Neural cell (in vitro differentiated cells): ENCODE data around the gene S100A12. TPM values are rescaled to one million over a fixed set of nuclear protein-coding genes. Genes with fewer than 3 reads are reported as not detected.

Source experiments
- H2AFZ ChIP-seq: fragments of 200-600, 300-800 bp; sonication (generic), shearing (Covaris generic); 2 replicates; pipeline ENCODE4 v1.6.0; 2014; ENCODE audit warnings: low read depth, mild to moderate bottlenecking, antibody characterized with exemption, low read length, moderate library complexity
- H3F3A ChIP-seq: fragments of 200-600 bp; shearing (Covaris generic); 2 replicates; pipeline ENCODE4 v1.6.1; 2016; ENCODE audit warnings: mild to moderate bottlenecking, moderate library complexity, mixed read lengths, antibody characterized with exemption, low read length; ENCODE audit not compliant: insufficient read depth, poor library complexity, severe bottlenecking
- H3K27ac ChIP-seq: fragments of 200-600, 300-800 bp; sonication (generic), shearing (Covaris generic); 2 replicates; pipeline ENCODE4 v1.5.1; 2014; ENCODE audit warnings: mild to moderate bottlenecking, low read length, moderate library complexity
- H3K27me3 ChIP-seq: fragments of 300-800, 200-600 bp; sonication (generic), shearing (Covaris generic); 2 replicates; pipeline ENCODE4 v1.6.0; 2014; ENCODE audit warnings: mild to moderate bottlenecking, low read depth, low read length, moderate library complexity; ENCODE audit not compliant: insufficient read depth
- H3K36me3 ChIP-seq: fragments of 300-800, 200-600 bp; sonication (generic), shearing (Covaris generic); 2 replicates; pipeline ENCODE4 v1.5.1; 2014; ENCODE audit warnings: mild to moderate bottlenecking, antibody characterized with exemption, low read length, moderate library complexity; ENCODE audit not compliant: insufficient read depth
- H3K4me2 ChIP-seq: fragments of 300-800, 200-600 bp; sonication (generic), shearing (Covaris generic); 2 replicates; pipeline ENCODE4 v1.6.0; 2014; ENCODE audit warnings: mild to moderate bottlenecking, low read length
- H3K4me3 ChIP-seq: fragments of 300-800, 200-600 bp; sonication (generic), shearing (Covaris generic); 2 replicates; pipeline ENCODE4 v1.5.1; 2014; ENCODE audit warnings: mild to moderate bottlenecking, low read length, moderate library complexity
- H3K79me2 ChIP-seq: fragments of 200-600 bp; shearing (Covaris generic); replicated peaks from 2 replicates; pipeline ENCODE4 v1.6.0; 2014; ENCODE audit warnings: mild to moderate bottlenecking, low read length, moderate library complexity; ENCODE audit not compliant: insufficient read depth
- H3K9ac ChIP-seq: fragments of 300-800, 200-600 bp; sonication (generic), shearing (Covaris generic); 2 replicates; pipeline ENCODE4 v1.6.1; 2016; ENCODE audit warnings: mild to moderate bottlenecking, low read length, mixed read lengths
- H3K9me2 ChIP-seq: fragments of 200-600 bp; shearing (Covaris generic); 2 replicates; pipeline ENCODE4 v1.6.1; 2016; ENCODE audit warnings: mild to moderate bottlenecking, low read length, mixed read lengths; ENCODE audit not compliant: insufficient read depth
- H3K9me3 ChIP-seq: fragments of 200-600, 300-800 bp; sonication (generic), shearing (Covaris generic); 2 replicates; pipeline ENCODE4 v1.6.1; 2016; ENCODE audit warnings: mild to moderate bottlenecking, mixed run types, low read length, moderate library complexity, mixed read lengths
- H4K20me1 ChIP-seq: fragments of 200-600 bp; shearing (Covaris generic); 2 replicates; pipeline ENCODE4 v1.6.1; 2016; ENCODE audit warnings: mild to moderate bottlenecking, mixed run types; ENCODE audit not compliant: insufficient read depth
- CTCF ChIP-seq: fragments of 450-650 bp; IDR thresholded peaks from 2 replicates; pipeline ENCODE4 v1.5.1; 2014; ENCODE audit warnings: antibody characterized with exemption, mild to moderate bottlenecking, moderate library complexity; ENCODE audit not compliant: poor library complexity, severe bottlenecking
- EP300 ChIP-seq: fragments of 450-650 bp; conservative IDR thresholded peaks from 2 replicates; pipeline ENCODE4 v1.6.1; 2014; ENCODE audit warnings: antibody characterized with exemption, mild to moderate bottlenecking, moderate library complexity; ENCODE audit not compliant: poor library complexity, severe bottlenecking
- EZH2 ChIP-seq: fragments of 200-600, 300-800 bp; shearing (Covaris generic), sonication (generic); IDR thresholded peaks from 2 replicates; pipeline ENCODE4 v1.6.1; 2014; ENCODE audit warnings: antibody characterized with exemption, low read length, borderline replicate concordance, mild to moderate bottlenecking; ENCODE audit not compliant: insufficient read depth, poor library complexity, severe bottlenecking
- MXI1 ChIP-seq: fragments of 450-650 bp; conservative IDR thresholded peaks from 2 replicates; pipeline ENCODE4 v1.6.1; 2014; ENCODE audit warnings: antibody characterized with exemption, mild to moderate bottlenecking; ENCODE audit not compliant: poor library complexity, severe bottlenecking
- POLR2AphosphoS5 ChIP-seq: IDR thresholded peaks from 2 replicates; pipeline ENCODE4 v1.6.1; 2012
- RAD21 ChIP-seq: fragments of 450-650 bp; conservative IDR thresholded peaks from 2 replicates; pipeline ENCODE4 v1.6.1; 2014; ENCODE audit warnings: antibody characterized with exemption, mild to moderate bottlenecking, moderate library complexity
- REST ChIP-seq: IDR thresholded peaks from 2 replicates; pipeline ENCODE4 v1.6.1; 2012; ENCODE audit warnings: borderline replicate concordance
- SMC3 ChIP-seq: fragments of 450-650 bp; conservative IDR thresholded peaks from 2 replicates; pipeline ENCODE4 v1.6.1; 2014; ENCODE audit warnings: antibody characterized with exemption, mild to moderate bottlenecking, moderate library complexity; ENCODE audit not compliant: poor library complexity
- TAF1 ChIP-seq: IDR thresholded peaks from 2 replicates; pipeline ENCODE4 v1.6.1; 2012; ENCODE audit warnings: low read depth
- polyA plus RNA-seq: library from polyadenylated mRNA; depleted of rRNA; stranded (reverse); fragments of >200 nt; gene quantifications from 2 replicates; pipeline ENCODE4 v1.2.3, GENCODE V29; 2014

The S100A12 gene
- polyA plus RNA-seq, 1 donor from 2014 or later, result not detected

- no peak overlapping the region for H3K27ac ChIP-seq
- H4K20me1 ChIP-seq, result no peaks in the 10 kb centered on the region
- no peak overlapping the region for H3K4me3 ChIP-seq
- no peaks in the 10 kb centered on the region for H3K27me3 ChIP-seq
- H3K9me2 ChIP-seq, result no peaks in the 10 kb centered on the region
- no peak overlapping the region for H3K4me2 ChIP-seq
- H3K79me2 ChIP-seq, result no peaks in the 10 kb centered on the region
- H3K9ac ChIP-seq, result no peak overlapping the region
- H3K9me3 ChIP-seq, result no peaks in the 10 kb centered on the region
- no peak for TF ChIP-seq RAD21
- TF ChIP-seq EZH2, result no peak
- no peak for TF ChIP-seq POLR2AphosphoS5
- no peak for TF ChIP-seq EP300
- no peak for TF ChIP-seq CTCF
- no peak for TF ChIP-seq TAF1
- no peak for TF ChIP-seq REST
- TF ChIP-seq MXI1, result no peak
- TF ChIP-seq SMC3, result no peak
- no peaks in the 10 kb centered on the region for H3K36me3 ChIP-seq
- no peaks in the 10 kb centered on the region for H3F3A ChIP-seq
- H2AFZ ChIP-seq, result no peak overlapping the region
Observed at GRCh38 chr1:153360190-153360589, 15.2 kb downstream of the S100A12 start.

GRCh38 chr1:153359241-153359640 is 16.2 kb downstream of the S100A12 start:
- Histone ChIP-seq H3K9ac (no peak overlapping the region), H3K4me2 (no peak overlapping the region), H3K9me3 (no peaks in the 10 kb centered on the region), H3K36me3 (no peaks in the 10 kb centered on the region), H2AFZ (no peak overlapping the region), H4K20me1 (no peaks in the 10 kb centered on the region), H3F3A (no peaks in the 10 kb centered on the region), H3K27ac (no peak overlapping the region), H3K79me2 (no peaks in the 10 kb centered on the region), H3K4me3 (no peak overlapping the region), H3K27me3 (no peaks in the 10 kb centered on the region), H3K9me2 (no peaks in the 10 kb centered on the region)
- TF ChIP-seq POLR2AphosphoS5, result no peak
- no peak for TF ChIP-seq MXI1
- TF ChIP-seq CTCF, result no peak
- no peak for TF ChIP-seq EZH2
- TF ChIP-seq SMC3, result no peak
- no peak for TF ChIP-seq EP300
- TF ChIP-seq RAD21, result no peak
- TF ChIP-seq REST, result no peak
- TF ChIP-seq TAF1, result no peak
